Prostate gland (tissue), 2 donors: ENCODE results near the gene TJAP1.

ENCODE experiments used
- POLR2A ChIP-seq: fragments of 450-650 bp; IDR thresholded peaks from one replicate; pipeline ENCODE4 v1.6.1; 2016; ENCODE audit warnings: antibody characterized with exemption, mild to moderate bottlenecking
- POLR2AphosphoS5 ChIP-seq: sonication (generic); formaldehyde crosslinking; IDR thresholded peaks from one replicate; pipeline ENCODE4 v1.6.1; 2017; ENCODE audit warnings: antibody characterized with exemption
- TF ChIP-seq, protein P1 (sequence below), 4 experiments: fragments of 200-600 bp in 2 of 4; fragments of 450-650 bp in 2 of 4; sonication (generic) in 2 of 4; IDR thresholded peaks; 1 replicate in 3 of 4; 2 replicates in 1 of 4; pipeline ENCODE4 v1.5.1; 2016 to 2019; ENCODE audit warnings: antibody characterized with exemption in 4 of 4, mild to moderate bottlenecking in 2 of 4, moderate library complexity in 2 of 4

DNA sequence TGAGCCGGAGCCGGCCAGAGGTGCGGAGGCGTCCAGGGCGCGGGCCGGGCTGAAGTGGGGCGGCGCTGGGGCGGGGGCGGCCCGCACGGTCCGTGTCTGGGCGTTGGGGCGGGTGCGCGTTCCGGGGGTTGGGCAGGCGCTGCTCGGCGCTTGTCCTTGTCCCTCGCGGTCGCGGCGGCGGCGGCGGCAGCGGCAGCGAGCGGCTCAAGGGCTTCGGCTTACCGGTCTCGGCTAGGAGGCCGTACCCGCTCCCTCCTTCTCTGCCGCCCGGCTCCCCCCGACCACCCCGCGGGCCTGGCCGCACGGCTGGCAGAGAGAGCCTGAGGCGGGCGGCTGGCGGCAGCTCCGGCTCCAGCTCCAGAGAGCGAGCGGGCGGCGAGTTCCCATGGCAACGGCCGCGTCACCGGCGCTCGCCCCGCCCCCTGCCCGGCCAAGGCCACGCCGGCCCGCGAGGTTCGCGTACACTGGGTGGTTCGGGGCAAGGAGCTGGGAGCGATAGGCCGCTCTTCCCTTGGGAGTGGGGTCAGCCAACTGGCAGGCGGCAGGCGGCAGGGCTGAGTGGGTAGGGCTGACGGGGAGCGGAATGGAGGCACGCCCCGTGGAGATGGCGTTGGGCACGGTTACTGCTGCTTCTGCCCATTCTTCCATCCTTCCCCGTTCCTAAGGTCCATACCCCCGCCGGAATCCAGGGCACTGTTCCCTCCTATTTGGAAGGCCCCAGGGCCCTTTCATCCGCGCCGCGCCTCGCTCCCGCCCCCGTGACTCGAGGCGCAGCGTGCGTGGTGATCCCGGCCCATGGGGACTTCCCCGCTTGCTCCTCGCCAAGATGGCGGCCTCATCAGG lies 32.8 kb downstream of the TJAP1 start, which contains the start of gene LRRC73:
- TF ChIP-seq, protein P1, sequence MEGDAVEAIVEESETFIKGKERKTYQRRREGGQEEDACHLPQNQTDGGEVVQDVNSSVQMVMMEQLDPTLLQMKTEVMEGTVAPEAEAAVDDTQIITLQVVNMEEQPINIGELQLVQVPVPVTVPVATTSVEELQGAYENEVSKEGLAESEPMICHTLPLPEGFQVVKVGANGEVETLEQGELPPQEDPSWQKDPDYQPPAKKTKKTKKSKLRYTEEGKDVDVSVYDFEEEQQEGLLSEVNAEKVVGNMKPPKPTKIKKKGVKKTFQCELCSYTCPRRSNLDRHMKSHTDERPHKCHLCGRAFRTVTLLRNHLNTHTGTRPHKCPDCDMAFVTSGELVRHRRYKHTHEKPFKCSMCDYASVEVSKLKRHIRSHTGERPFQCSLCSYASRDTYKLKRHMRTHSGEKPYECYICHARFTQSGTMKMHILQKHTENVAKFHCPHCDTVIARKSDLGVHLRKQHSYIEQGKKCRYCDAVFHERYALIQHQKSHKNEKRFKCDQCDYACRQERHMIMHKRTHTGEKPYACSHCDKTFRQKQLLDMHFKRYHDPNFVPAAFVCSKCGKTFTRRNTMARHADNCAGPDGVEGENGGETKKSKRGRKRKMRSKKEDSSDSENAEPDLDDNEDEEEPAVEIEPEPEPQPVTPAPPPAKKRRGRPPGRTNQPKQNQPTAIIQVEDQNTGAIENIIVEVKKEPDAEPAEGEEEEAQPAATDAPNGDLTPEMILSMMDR (IDR thresholded peaks at IDR 0.05): peak in 1 of 4 experiments; percentile 15
- TF ChIP-seq POLR2A (peak; percentile 66), POLR2AphosphoS5 (peak; percentile 13)
